Measurements from ENCODE around the gene COX4I2.

GRCh38 chr20:31641391-31641790, 3.7 kb downstream of the COX4I2 start:
- no peak for TF ChIP-seq EZH2 (IDR thresholded peaks at IDR 0.05; ENCODE audit: insufficient read depth, poor library complexity, severe bottlenecking)
- no peak for TF ChIP-seq EZH2phosphoT487 (IDR thresholded peaks at IDR 0.05; ENCODE audit: insufficient read depth, low read depth)

All from GM23248 (cell line).